Mucosa of rectum (tissue), 2 donors: ENCODE measurements around the gene TRIM66.
"Not testable (repeated sequence)": the region's sequence is repeated elsewhere in the genome, so short reads cannot be mapped to it uniquely, and the experiment has no call there.

Experiments used
- H3K27ac ChIP-seq, 2 donors: one replicate each; pipeline ENCODE4 v1.7.0; 2013; ENCODE audit warnings: inconsistent platforms in 2 of 2, low read depth in 2 of 2, low read length in 2 of 2
- H3K27me3 ChIP-seq, 2 donors: one replicate each; pipeline ENCODE4 v1.7.0; 2013; ENCODE audit warnings: low read length in 2 of 2; ENCODE audit not compliant: control insufficient read depth in 2 of 2, insufficient read depth in 2 of 2
- H3K36me3 ChIP-seq, 2 donors: one replicate each; pipeline ENCODE4 v1.7.0; 2013; ENCODE audit warnings: low read length in 2 of 2; ENCODE audit not compliant: control insufficient read depth in 2 of 2, insufficient read depth in 2 of 2
- H3K4me1 ChIP-seq, 2 donors: one replicate each; pipeline ENCODE4 v1.7.0; 2013; ENCODE audit warnings: low read length in 2 of 2, mild to moderate bottlenecking in 1 of 2; ENCODE audit not compliant: control insufficient read depth in 2 of 2, insufficient read depth in 2 of 2
- H3K4me3 ChIP-seq, 2 donors: one replicate each; pipeline ENCODE4 v1.7.0; 2013; ENCODE audit warnings: low read length in 2 of 2
- H3K9ac ChIP-seq, 2 donors: one replicate each; pipeline ENCODE4 v1.7.0; 2013; ENCODE audit warnings: low read length in 2 of 2, low read depth in 1 of 2, mild to moderate bottlenecking in 1 of 2
- H3K9me3 ChIP-seq, 2 donors: one replicate each; pipeline ENCODE4 v1.7.0; 2013; ENCODE audit warnings: low read length in 2 of 2; ENCODE audit not compliant: control insufficient read depth in 2 of 2
- donor health status: healthy.
- donor health status: Normal muscosa, but diverticular disease.

Gene TRIM66

GRCh38 chr11:8684600-8685290 is 2.3 kb upstream of the TRIM66 start:
- H3K4me1 ChIP-seq = peaks cover 27 to 38% of the 10 kb centered on the region in 2 donors
- H3K27ac ChIP-seq = no peak overlapping the region
- no peaks in the 10 kb centered on the region for H3K9me3 ChIP-seq
- H3K36me3 ChIP-seq = peaks cover 29 to 32% of the 10 kb centered on the region in 2 donors
- no peaks in the 10 kb centered on the region for H3K27me3 ChIP-seq
- no peak overlapping the region for H3K4me3 ChIP-seq
- H3K9ac ChIP-seq = peak overlapping the region in 1 of 2 donors; percentile 98

GRCh38 chr11:8683115-8683807 is 796 bp upstream of the TRIM66 start:
- H3K27ac ChIP-seq = peak overlapping the region; percentile 97 to 98
- H3K36me3 ChIP-seq = peaks cover 34 to 37% of the 10 kb centered on the region in 2 donors
- no peaks in the 10 kb centered on the region for H3K9me3 ChIP-seq
- peaks cover 23 to 27% of the 10 kb centered on the region in 2 donors for H3K4me1 ChIP-seq
- no peaks in the 10 kb centered on the region for H3K27me3 ChIP-seq
- peak overlapping the region; percentile 94 to 97 for H3K4me3 ChIP-seq
- peak overlapping the region; percentile 98 to 100 for H3K9ac ChIP-seq

GRCh38 chr11:8681837-8682302 is 595 bp downstream of the TRIM66 start:
- H3K9me3 ChIP-seq = no peaks in the 10 kb centered on the region
- H3K4me3 ChIP-seq = peak overlapping the region; percentile 94 to 97
- peaks cover 17 to 20% of the 10 kb centered on the region in 2 donors for H3K4me1 ChIP-seq
- H3K27ac ChIP-seq = peak overlapping the region; percentile 97 to 98
- no peaks in the 10 kb centered on the region for H3K27me3 ChIP-seq
- H3K9ac ChIP-seq = peak overlapping the region; percentile 98 to 100
- peaks cover 32 to 34% of the 10 kb centered on the region in 2 donors for H3K36me3 ChIP-seq

GRCh38 chr11:8679006-8679405 is 3.5 kb downstream of the TRIM66 start:
- Histone ChIP-seq H3K4me1 (peaks cover 12 to 14% of the 10 kb centered on the region in 2 donors), H3K9ac (no peak overlapping the region), H3K27me3 (no peaks in the 10 kb centered on the region), H3K27ac (no peak overlapping the region), H3K36me3 (peaks cover 6 to 7% of the 10 kb centered on the region in 2 donors), H3K4me3 (no peak overlapping the region), H3K9me3 (no peaks in the 10 kb centered on the region)

- no peaks in the 10 kb centered on the region for H3K9me3 ChIP-seq
- no peak overlapping the region for H3K9ac ChIP-seq
- H3K27me3 ChIP-seq = no peaks in the 10 kb centered on the region
- H3K4me1 ChIP-seq = peaks cover 1 to 2% of the 10 kb centered on the region in 2 donors
- no peak overlapping the region for H3K27ac ChIP-seq
- H3K4me3 ChIP-seq = no peak overlapping the region
- peaks cover 5 to 13% of the 10 kb centered on the region in 2 donors for H3K36me3 ChIP-seq
Measured at GRCh38 chr11:8676458-8676857, 6.0 kb downstream of the TRIM66 start.

GRCh38 chr11:8674859-8675258 is 7.6 kb downstream of the TRIM66 start:
- Histone ChIP-seq H3K4me1 (no peaks in the 10 kb centered on the region), H3K9ac (no peak overlapping the region), H3K27me3 (no peaks in the 10 kb centered on the region)

GRCh38 chr11:8672346-8672745 is 10.1 kb downstream of the TRIM66 start:
- Histone ChIP-seq H3K27me3 (no peaks in the 10 kb centered on the region), H3K9me3 (no peaks in the 10 kb centered on the region), H3K27ac (peak overlapping the region in 1 of 2 donors; percentile 33)

More at GRCh38 chr11:8674859-8675258, 7.6 kb downstream of the TRIM66 start:
- H3K36me3 ChIP-seq = peaks cover 8 to 11% of the 10 kb centered on the region in 2 donors
- no peaks in the 10 kb centered on the region for H3K9me3 ChIP-seq
- H3K4me3 ChIP-seq = no peak overlapping the region
- H3K27ac ChIP-seq = no peak overlapping the region

GRCh38 chr11:8671651-8672062 is 10.8 kb downstream of the TRIM66 start:
- Histone ChIP-seq H3K27me3 (no peaks in the 10 kb centered on the region), H3K9me3 (no peaks in the 10 kb centered on the region), H3K4me3 (no peak overlapping the region), H3K27ac (peak overlapping the region; percentile 33 to 48), H3K36me3 (peaks cover 3 to 6% of the 10 kb centered on the region in 2 donors), H3K9ac (no peak overlapping the region), H3K4me1 (no peaks in the 10 kb centered on the region)

More at GRCh38 chr11:8672346-8672745, 10.1 kb downstream of the TRIM66 start:
- no peaks in the 10 kb centered on the region for H3K4me1 ChIP-seq
- no peak overlapping the region for H3K9ac ChIP-seq
- peaks cover 3 to 6% of the 10 kb centered on the region in 2 donors for H3K36me3 ChIP-seq
- no peak overlapping the region for H3K4me3 ChIP-seq

- Histone ChIP-seq H3K36me3 (peaks cover 3 to 6% of the 10 kb centered on the region in 2 donors), H3K4me3 (no peak overlapping the region), H3K9ac (no peak overlapping the region), H3K27ac (peak overlapping the region; percentile 33 to 48), H3K9me3 (no peaks in the 10 kb centered on the region), H3K27me3 (no peaks in the 10 kb centered on the region), H3K4me1 (no peaks in the 10 kb centered on the region)
Measured at GRCh38 chr11:8671193-8671612, 11.3 kb downstream of the TRIM66 start.

- not testable (repeated sequence) for H3K4me1 ChIP-seq, H3K9me3 ChIP-seq, H3K36me3 ChIP-seq, H3K9ac ChIP-seq, H3K27ac ChIP-seq, H3K4me3 ChIP-seq, H3K27me3 ChIP-seq
Measured at GRCh38 chr11:8670081-8670480, 12.4 kb downstream of the TRIM66 start.
